WTC11 (cell line): Measurements from ENCODE around the gene FOXD1.

Experiments used
- MLX ChIP-seq: sonication (generic); formaldehyde crosslinking; IDR thresholded peaks from 2 replicates; pipeline ENCODE4 v1.8.1; 2023; ENCODE audit warnings: mild to moderate bottlenecking, missing genetic modification reagents, moderate library complexity
- NR1H2 ChIP-seq: sonication (generic); formaldehyde crosslinking; IDR thresholded peaks from 2 replicates; pipeline ENCODE4 v1.9.0; 2021; ENCODE audit warnings: mild to moderate bottlenecking, moderate library complexity, missing genetic modification reagents
- TF ChIP-seq, protein P1 (sequence below): fragments of 200-600 bp; IDR thresholded peaks from 2 replicates; pipeline ENCODE4 v1.8.0; 2022; ENCODE audit warnings: antibody characterized with exemption

DNA sequence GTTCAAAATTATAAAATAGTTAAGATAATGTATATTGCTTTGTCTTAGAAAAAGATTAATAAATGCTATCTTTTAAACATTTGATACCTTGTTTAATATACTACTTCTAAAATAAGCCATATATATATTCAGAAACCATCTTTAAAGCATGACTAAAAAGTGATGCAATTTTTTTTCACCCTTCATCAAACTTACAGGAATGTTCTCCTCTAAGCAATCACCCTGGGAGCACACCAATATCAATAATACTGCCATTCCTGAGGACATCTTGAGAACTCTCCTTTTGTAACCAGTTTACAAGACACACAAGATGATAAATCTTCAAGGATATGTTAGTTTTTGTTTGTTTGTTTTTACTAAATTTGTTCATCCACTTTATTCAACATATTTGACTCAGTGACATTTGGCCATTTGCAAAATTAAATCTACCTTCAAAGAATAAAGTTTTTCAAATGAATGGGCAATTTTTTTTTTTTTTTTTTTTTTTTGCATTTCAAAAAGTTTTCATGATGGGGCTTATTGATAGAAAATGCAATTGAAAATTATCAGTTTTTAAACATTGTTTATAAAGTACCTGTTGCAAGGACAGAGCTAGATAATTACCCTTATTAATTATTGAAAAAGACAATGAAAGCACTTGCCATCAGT is 17.2 kb downstream of the FOXD1 start:
- TF ChIP-seq, protein P1, sequence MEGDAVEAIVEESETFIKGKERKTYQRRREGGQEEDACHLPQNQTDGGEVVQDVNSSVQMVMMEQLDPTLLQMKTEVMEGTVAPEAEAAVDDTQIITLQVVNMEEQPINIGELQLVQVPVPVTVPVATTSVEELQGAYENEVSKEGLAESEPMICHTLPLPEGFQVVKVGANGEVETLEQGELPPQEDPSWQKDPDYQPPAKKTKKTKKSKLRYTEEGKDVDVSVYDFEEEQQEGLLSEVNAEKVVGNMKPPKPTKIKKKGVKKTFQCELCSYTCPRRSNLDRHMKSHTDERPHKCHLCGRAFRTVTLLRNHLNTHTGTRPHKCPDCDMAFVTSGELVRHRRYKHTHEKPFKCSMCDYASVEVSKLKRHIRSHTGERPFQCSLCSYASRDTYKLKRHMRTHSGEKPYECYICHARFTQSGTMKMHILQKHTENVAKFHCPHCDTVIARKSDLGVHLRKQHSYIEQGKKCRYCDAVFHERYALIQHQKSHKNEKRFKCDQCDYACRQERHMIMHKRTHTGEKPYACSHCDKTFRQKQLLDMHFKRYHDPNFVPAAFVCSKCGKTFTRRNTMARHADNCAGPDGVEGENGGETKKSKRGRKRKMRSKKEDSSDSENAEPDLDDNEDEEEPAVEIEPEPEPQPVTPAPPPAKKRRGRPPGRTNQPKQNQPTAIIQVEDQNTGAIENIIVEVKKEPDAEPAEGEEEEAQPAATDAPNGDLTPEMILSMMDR = no peak
- TF ChIP-seq MLX (CRISPR knock-in tag) = no peak
- no peak for TF ChIP-seq NR1H2 (CRISPR knock-in tag)
